T1000 (cell line): Measurements from ENCODE around the gene ORC2.
"Not testable (repeated sequence)": the region's sequence is repeated elsewhere in the genome, so short reads cannot be mapped to it uniquely, and the experiment has no call there.

Experiments used
- DNase-seq: peaks from one replicate; lab custom pipeline; 2025; ENCODE audit warnings: mixed read lengths; lab: John Stamatoyannopoulos, UW

The ORC2 gene

DNA sequence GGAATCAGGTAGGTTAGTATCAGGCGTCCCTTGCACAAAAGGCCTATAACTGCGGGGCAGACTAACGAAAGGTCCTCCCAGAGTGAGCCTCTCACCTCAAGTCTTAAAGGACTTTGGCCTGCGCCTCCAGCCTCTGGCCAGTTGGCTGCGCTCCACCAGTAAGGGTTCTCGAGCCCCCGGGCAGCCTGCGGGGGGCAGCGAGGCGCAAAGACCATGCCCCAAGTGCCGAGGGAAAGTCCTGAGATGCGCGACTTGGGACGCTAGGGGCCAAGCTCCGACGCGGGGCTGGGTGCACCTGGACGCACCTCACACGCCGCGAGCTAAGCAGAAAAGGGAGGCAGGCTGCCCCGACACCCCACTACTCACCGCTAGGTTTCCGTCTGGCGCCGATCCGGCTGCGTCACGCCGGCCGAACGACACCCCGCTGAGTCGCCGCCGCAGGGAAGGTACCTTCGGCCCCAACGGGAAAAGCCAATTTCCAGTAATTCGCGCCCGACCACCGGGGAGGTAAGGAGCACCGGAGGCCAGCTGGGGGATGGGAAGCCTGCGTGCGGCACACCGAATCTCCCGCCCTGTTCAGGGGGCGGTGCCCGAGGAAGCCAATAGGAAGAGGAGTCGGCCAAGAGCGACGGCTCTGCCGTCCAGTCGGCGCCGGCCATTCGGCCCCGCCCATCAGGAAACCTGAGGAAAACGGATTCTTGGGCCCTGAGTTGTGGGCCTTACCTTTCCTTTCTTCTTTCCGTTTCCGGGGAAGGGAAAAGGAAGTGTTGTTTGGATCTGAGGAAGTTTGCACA lies at the start of gene ORC2:
Gene ORC2 (minus strand): TSS at position 537 of the 794 bp plus-strand sequence. CDS start 5,537 bp downstream, outside the sequence.
- DNase-seq: peak; percentile 87

DNA sequence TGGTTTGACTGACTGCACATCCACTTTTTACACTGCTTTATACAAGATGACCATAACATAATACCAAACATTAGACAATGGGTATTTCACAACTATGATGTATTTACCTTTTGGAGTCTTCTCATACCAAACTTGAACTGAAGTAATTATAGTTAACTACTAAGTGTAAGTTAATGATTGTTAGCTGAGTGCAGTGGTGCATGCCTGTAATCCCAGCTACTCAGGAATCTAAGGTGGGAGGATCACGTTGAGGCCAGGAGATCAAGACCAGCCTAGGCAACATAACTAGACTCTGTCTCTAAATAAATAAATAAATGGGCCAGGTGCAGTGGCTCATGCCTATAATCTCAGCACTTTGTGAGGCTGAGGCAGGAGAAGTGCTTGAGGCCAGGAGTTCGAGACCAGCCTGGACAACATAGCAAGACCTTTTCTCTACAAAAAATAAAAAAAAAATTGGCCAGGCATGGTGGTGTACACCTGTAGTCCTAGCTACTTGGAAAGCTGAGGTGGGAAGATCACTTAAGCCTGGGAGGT lies 44.9 kb upstream of the ORC2 start:
- DNase-seq: no peak

DNA sequence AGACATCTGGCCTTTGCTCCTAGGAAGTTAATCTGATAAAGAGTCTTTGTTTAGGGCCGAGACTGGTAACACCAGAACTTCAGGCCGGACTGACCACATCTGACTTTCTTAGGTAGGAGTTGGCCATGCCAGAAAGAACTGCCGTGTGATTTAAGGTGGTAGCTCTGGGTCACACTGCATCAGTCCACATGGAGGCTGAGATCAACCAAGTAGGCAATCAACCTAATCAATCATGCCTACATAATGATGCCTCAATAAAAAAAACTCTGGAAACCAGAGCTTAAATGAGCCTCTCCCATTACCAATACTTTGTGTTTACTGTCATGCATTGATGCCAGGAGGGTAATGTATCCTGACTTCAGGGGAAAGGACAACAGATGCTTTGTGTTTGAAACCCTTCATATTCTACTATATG lies 44.1 kb upstream of the ORC2 start:
- DNase-seq: no peak

DNA sequence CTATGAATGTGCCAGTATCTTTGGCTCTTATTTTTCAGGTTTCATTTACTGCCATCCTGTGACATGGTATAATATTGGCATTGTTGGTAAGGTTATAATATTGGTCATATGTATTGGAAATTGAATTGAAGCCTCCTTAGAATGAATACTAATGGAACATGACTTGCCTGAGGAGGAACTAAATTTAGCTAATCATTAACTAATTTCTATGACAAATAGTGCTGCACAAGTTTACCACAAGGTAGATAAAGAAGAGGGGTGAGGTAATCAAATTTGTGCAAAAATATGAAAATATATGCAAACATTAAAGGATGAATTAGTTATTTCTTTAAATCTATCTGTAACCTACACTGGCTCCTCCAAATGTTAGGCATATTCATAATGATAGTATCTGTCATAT lies 43.2 kb upstream of the ORC2 start:
- no peak for DNase-seq

DNA sequence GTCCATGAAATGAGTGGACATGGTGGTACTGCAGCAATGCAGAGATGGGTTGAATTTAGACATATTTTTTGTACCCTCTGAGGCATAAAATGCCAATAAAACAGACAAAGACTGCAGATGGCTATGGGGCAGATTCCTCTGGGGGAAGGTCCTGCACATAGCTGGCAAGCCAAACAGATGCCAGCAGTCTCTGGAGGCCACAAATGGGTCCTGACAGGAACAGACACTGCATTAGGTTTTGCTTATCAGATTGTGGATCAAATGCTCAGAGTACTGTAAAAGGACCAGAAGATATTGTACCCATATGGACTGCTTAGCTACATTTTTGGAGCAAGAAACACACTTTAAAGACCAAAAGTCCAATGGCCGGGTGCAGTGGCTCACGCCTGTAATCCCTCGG lies 40.9 kb upstream of the ORC2 start:
- no peak for DNase-seq

DNA sequence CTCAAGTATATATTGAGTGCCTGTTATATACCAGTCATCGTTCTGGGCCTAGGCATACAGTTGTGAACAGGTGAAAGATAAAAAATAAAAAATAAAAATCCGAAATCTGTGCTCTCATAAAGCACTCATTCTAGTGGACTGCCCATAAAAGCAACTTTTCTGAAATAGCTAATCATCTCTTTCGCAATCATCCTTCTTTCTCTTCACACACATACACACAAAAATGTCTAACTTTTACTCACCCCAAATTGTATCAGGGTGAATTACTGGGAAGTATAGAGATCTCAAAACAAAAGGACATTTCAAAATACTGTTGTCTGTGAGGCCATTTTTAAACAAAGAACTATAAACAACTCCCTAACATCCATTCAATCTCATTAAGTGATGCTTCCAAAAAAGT lies 29.6 kb upstream of the ORC2 start:
- no peak for DNase-seq

DNA sequence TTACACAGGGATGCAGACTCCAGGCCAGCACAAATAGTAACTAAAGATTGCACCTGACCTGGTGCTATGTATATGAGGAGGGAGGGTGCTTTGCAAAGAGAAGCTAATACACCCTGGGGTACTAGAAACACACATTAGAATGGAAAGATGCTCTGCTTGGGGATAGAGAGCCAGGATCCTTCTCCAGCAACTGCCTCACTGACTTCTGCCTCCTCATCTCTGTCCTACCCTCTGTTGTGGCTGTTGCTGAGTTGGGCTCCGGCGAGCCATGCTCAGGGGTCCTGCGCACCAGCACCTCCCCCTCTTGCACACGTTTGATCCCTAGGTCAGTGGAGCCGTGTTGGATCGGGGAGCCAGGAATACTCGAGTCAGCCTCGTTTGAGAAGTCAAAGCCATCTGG lies 23.7 kb upstream of the ORC2 start:
- no peak for DNase-seq

DNA sequence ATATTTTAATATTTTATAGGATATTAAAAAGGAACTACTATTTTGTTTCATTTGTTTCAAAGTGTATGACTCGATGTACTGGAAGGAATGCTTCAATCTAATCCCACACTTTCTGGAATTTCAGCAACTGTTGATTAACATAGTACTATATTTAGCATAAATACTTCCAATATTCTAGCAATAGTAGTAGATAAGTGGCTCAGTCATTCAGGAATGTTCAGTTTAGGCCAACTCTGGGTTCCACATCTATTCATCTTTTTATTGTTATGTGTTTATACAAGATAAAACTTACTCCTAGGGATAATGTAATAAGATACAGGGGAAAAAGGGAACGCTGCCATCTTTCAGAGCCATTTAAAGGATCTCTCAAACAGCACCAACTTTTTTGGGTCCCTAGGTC lies 22.3 kb upstream of the ORC2 start:
- DNase-seq: no peak

DNA sequence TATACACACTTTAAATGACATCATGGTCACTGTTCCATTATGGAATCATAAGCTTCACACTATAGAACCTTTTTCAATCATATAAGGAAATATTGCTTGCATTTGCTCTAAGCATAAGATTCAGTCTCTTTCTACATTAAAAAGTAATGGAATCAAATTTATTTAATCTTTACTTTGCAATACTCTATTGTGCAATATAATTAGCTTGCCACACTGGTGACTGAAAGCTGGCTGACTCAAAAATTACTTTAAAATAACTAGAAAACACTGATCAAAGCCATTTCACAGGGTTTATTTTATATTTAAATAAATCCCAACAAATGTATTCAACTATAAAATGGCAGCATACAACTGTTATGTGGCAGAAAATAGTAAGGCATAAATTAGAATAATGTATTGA lies 13.2 kb upstream of the ORC2 start:
- DNase-seq: no peak

DNA sequence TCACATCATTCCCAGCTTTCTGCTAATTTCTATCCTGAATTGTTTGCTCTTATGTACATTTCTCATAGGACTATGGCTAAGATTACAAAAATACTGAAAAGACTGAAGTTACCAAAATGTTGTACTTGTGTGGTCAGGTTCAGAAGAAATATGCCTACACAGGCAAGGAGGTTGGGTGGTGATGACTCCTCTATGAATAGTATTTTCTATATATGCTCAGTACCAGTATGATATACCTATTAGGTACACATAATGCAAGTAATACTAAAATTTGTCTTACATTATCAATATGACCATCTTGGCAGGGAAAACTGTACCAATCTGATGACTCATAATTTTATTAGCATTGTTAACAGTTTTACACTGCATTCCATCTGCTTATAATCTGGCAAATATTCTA lies 12.2 kb upstream of the ORC2 start:
- DNase-seq: no peak

DNA sequence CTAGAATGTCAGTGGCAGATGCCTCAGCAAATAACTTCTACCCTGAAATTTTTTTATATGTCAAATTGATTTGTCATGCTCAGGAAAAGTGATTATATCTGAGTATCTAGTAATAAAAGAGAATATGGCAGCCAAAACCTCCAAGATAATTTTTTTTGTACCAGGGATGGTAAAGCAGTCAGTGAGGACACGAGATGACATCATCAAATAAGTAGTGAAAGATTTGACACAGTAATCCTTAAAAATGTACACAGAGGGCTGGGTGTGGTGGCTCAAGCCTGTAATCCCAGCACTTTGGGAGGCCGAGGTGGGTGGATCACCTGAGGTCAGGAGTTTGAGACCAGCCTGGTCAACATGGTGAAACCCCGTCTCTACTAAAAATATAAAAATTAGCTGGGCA lies 6.6 kb upstream of the ORC2 start:
- DNase-seq: not testable (repeated sequence)

DNA sequence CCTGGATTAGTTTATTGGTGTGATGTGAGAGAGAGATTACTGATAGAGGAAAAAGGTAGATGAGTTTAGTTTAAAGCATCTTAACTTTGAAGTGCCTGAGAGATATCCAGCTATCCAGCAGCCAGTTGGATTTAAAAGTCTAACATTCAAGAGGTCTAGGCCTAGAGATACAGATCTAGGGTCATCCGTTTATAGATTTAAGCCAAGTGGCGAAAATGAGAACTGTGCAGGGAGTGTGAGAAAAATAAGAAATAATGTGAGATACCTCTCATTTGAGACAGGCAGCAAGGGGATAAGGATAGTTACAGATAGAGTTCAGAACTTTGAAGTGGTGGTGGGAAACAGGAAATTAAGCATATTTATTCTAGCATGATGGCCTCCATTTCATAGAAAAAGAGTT lies 5.3 kb upstream of the ORC2 start:
- no peak for DNase-seq

DNA sequence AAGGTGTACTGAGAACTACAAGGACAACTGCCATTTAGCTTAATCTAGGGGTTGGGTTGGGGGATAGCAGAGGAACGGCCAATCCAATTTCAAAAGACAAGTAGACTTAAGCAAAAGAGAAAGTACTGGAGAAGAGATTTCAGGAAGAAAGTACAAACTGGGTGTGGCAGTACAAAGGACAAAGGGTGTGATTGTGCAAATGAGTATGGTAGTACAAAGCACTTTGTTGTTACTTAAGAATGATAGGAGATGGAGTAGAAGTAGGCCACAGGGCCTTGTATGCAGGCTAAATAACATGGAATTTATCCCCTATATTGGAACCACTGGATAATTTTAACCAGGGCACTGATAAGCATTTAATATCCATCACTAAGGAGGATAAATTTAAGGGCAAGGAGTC lies 4.7 kb upstream of the ORC2 start:
- no peak for DNase-seq

DNA sequence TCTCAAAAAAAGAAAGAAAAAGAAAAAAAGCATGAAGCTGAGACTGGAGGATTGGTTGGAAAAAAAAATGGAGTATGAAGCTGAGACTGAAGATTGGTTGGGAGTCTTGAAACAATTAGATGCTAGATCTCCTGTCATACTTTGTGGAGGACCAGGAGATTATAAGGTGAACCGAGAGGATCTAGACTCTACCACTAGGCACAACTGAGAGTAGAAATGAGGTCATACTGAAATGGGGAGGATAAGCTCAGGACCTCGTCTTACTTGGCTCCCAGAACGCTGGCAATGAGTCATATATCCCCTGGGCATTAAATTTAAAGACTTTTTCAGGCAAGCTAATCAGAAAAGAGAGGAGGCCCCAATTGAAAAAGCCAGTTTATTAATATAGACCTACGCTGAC lies 3.3 kb upstream of the ORC2 start:
- DNase-seq: peak; percentile 12

DNA sequence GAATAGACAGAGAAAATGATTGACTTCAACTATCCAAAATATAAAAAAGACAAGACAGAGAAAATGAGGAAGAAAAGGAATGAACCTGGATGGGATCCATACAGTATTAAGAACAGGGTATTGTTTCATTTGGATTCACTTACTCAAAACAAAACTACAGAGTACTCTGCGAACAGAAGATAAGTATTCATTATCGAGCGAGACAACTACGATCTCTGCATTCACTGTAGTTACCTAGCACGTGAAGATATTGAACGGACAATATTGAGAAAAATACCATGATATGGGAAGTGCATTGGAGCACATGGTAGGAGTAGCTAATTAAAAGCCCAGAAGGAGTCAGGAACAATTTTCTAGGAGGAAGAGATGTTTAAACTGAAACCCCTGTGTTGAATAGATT lies 1.0 kb upstream of the ORC2 start:
- no peak for DNase-seq

DNA sequence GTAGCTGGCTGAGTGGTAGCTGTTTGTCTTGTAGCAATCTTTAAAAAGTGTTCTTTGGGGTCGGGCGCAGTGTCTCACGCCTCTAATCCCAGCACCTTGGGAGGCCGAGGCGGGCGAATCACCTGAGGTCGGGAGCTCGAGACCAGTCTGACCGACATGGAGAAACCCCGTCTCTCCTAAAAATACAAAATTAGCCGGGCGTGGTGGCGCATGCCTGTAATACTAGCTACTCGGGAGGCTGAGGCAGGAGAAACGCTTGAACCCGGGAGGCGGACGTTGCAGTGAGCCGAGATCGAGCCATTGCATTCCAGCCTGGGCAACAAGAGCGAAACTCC lies 425 bp upstream of the ORC2 start:
- not testable (repeated sequence) for DNase-seq

DNA sequence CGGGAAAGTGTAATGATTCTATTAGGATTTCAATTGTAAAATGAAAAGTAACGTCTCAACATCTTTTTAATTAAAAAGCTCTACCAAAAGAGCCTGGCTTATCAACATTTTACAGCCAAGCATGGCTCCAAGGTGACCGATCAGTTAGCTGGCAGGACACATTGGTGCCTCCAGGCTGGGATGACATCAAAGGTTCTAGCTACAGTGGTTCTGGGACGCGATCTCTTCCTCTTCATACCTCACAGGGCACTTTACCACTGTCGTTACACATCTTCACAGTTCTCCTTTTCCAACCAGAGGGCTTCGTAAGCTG lies 693 bp downstream of the ORC2 start:
- no peak for DNase-seq

DNA sequence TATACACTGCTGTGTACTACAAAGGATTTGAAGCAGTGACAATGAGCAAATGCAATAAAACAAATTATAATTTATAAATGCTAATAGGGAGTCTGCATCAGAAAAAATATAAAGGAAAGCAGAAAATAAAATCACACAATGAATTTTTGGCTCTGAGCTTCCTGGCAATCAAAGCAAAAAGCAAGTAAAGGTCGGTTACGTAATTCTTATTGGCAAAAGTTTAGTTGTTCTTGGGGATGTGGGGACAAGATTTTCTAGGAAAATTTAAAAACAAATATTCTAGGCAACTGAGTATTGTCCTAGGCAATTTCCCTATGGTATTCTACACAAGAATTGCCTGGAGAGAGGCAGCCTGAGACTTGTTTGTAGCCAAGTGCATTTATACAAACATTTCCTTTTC lies 1.8 kb downstream of the ORC2 start:
- DNase-seq: no peak

DNA sequence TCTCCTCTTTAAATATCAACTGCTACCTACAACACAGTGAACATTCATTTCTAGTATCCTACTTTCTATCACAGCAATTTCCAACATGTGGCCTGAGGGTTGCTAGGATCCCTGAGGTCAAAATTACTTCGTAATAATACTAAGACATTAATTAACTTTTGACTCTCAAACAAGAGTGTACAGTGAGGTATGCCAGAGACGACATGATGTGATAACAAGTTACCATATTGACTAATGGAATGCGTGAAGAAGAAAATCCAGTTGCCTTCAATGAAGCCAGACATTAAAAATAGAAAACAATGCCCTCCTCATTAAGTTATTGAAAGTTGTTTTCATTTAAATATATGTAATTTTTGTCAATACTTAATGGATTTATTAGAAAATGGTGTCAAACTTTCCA lies 13.1 kb downstream of the ORC2 start:
- DNase-seq: no peak

DNA sequence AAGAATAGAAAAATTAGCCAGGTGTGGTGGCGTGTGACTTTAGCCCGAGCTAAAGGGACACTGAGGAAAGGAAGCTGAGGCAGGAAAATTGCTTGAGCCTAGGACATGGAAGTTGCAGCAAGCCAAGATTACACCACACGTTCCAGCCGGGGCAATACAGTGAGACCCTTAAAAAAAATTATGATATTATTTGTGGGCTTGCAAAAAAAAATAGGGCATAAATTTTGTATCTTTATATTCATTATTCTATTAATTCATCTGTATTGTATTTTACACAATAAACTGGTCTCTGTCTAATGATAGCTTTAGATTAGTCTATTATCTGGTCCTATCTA lies 18.1 kb downstream of the ORC2 start:
- no peak for DNase-seq

DNA sequence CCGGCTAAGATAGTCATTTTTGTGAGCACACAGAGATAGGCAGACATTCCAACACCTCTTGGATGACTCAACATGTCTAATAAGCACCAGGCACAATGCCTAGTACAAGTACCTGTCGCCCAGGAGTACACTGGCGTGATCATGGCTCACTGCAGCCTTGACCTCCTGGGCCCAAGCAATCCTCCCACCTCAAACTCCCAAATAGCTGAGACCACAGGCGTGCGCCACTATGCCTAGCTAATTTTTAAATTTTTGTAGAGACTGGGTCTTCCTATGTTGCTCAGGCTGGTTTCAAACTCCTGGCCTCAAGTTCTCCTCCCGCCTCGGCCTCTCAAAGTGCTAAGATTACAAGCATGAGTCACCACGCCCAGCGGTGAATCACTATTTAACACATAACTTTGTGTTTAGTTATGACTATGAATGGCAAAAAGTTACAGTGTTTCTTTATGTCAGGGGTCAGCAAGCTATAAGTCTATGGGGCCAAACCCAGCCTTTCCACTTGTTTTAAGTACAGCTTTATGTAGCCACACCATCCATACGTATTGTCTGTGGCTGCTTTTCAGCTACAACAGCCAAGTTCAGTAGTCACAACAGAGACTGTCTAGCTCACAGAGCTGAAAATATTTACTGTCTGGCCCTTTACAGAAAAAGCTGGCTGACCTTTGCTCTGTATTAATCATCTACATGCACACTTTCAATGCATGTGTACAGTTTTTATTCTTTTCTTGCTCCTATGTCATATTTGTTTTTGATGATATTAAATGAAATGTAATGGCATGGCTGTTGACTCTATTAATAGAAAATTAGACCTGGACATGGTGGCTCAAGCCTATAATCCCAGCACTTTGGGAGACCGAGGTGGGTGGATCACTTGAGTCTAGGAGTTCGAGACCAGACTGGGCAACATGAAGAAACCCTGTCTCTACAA lies 18.7 kb downstream of the ORC2 start:
- DNase-seq: no peak

DNA sequence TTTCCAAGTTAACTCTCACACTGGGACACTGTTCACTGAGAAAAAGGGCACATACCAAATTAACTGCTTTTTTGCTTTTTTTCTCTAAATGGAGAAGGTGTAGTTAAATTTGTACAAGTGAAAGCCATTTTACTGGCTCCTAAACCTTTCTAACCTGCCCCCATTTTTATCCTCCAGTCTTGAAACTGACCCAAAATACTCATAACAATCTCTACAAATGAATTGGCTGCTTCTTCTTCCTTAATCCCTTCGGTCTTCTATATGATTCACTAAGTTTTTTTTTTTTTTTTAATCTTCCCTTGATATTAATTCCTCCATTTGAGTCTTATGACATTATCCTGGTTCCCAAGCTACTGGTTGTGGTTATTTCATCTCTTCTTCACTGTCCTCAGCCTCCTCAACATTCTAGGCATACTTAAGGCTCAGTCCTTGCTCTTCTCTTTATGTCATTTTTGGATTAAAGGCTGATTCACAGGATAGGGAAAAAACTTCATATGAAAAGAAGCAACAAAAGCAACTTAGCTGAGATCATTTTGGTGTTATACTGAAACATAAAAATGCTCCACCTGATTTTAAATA lies 19.8 kb downstream of the ORC2 start:
- no peak for DNase-seq

DNA sequence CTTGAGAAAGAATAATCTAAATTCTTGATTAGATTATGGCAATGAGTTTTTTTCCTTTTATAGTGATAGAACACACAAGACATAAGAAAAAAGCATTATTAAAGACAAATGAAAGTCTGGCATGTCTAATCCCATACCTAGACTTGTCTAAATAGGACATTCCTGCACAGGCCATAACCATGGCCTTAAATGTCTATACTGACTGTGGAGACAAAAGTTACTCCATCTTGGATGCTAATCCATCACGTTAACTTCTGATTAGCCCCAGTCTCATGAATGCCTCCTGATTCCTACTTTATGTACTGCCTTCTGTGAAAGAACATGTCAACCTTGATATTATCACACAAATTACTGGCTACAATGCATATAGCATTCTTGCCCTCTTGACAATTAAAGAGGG lies 23.6 kb downstream of the ORC2 start:
- no peak for DNase-seq
